HepG2 (cell line): ENCODE results near the gene OR2K2.

ENCODE experiments used
- CREB1 ChIP-seq, 2 experiments: fragments of 450-650 bp in 1 of 2; IDR thresholded peaks; 2 replicates each; pipeline ENCODE4 v1.6.1; 2016 to 2017; ENCODE audit warnings: control low read depth in 1 of 2, mild to moderate bottlenecking in 1 of 2, missing compliant biosample characterization in 1 of 2, missing genetic modification characterization in 1 of 2
- EP300 ChIP-seq, 3 experiments: sonication (generic) in 1 of 3; formaldehyde crosslinking in 1 of 3; IDR thresholded peaks; 2 replicates each; pipeline versions ENCODE4 v1.5.1 to v1.6.1; 2011 to 2020; ENCODE audit warnings: low read depth in 2 of 3, low read length in 2 of 3, borderline replicate concordance in 1 of 3, improper control_type of control experiment in 1 of 3, mild to moderate bottlenecking in 1 of 3, missing genetic modification reagents in 1 of 3, moderate library complexity in 1 of 3
- TF ChIP-seq, protein P1 (sequence below): sonication (generic); formaldehyde crosslinking; IDR thresholded peaks from 2 replicates; pipeline ENCODE4 v1.4.0; 2020; ENCODE audit warnings: low read depth, mild to moderate bottlenecking, missing genetic modification reagents

DNA sequence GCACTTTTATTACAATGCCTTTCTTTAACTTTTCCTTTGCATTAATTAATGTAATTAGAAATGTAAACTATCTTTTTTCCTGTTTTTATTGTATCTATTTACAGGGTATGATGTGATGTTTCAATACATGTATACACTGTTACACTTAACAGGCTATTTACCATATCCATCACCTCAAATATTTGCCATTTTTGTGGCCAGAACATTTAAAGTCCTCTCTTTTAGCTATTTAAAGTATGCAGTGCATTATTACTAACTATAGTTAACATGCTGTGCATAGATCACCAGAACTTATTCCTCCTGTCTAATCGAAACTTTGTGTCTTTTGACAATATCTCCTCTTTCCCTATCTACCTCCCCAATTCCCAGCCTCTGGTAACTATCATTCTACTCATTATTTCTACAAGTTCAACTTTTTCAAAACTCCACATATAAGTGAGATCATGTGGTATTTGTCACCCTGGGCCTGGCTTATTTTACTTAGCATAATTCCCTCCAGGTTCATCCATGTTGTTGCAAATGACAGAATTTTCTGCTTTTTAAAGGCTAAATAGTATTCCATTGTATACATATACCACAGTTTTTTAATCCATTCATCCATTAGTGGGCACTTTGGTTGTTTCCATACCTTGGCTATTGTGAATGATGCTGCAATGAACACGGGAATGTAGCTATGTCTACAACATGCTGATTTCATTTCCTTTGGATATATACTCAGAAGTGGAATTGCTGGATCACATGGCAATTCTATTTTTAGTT, 32.8 kb downstream of the OR2K2 start:
- TF ChIP-seq, protein P1, sequence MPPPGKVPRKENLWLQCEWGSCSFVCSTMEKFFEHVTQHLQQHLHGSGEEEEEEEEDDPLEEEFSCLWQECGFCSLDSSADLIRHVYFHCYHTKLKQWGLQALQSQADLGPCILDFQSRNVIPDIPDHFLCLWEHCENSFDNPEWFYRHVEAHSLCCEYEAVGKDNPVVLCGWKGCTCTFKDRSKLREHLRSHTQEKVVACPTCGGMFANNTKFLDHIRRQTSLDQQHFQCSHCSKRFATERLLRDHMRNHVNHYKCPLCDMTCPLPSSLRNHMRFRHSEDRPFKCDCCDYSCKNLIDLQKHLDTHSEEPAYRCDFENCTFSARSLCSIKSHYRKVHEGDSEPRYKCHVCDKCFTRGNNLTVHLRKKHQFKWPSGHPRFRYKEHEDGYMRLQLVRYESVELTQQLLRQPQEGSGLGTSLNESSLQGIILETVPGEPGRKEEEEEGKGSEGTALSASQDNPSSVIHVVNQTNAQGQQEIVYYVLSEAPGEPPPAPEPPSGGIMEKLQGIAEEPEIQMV (CRISPR knock-in tag) = no peak
- TF ChIP-seq CREB1 (IDR thresholded peaks at IDR 0.05) = no peak
- no peak for TF ChIP-seq CREB1 (CRISPR knock-in tag; IDR thresholded peaks at IDR 0.05)
- TF ChIP-seq EP300 (IDR thresholded peaks at IDR 0.05; ENCODE audit: low read depth in 2 of 2, low read length in 2 of 2) = no peak
- no peak for TF ChIP-seq EP300 (CRISPR knock-in tag; IDR thresholded peaks at IDR 0.05; ENCODE audit: borderline replicate concordance)
